HEK293 (cell line): ENCODE results near the gene NEURL2.

Experiments
- CTCF ChIA-PET: fragments of 350-600 bp; formaldehyde crosslinking; extraction: SDS; loops from one replicate; lab custom pipeline; 2021; ENCODE audit warnings: antibody characterized with exemption; lab: Yijun Ruan, JAX
- POLR2A ChIA-PET: fragments of 300-600 bp; formaldehyde crosslinking; extraction: SDS; loops from one replicate; lab custom pipeline; 2020; ENCODE audit warnings: antibody characterized with exemption, inconsistent platforms; lab: Yijun Ruan, JAX
- H3K27ac ChIP-seq: fragments of 200-500 bp; sonication (Bioruptor generic); 2 replicates; pipeline ENCODE4 v1.5.1; 2014; ENCODE audit warnings: low read depth, low read length, control low read depth, inconsistent platforms; ENCODE audit errors: extremely low read depth
- H3K36me3 ChIP-seq, 2 experiments: fragments of 200-500 bp in 1 of 2; sonication (Bioruptor generic) in 1 of 2; 1 replicate in 1 of 2; 2 replicates in 1 of 2; pipeline ENCODE4 v1.5.1; 2014 to 2017; ENCODE audit warnings: inconsistent platforms in 2 of 2, low read length in 2 of 2; ENCODE audit not compliant: control insufficient read depth in 2 of 2, insufficient read depth in 1 of 2
- H3K4me1 ChIP-seq: fragments of 200-500 bp; sonication (Bioruptor generic); 2 replicates; pipeline ENCODE4 v1.5.1; 2014; ENCODE audit warnings: mild to moderate bottlenecking, low read length, inconsistent platforms; ENCODE audit not compliant: control insufficient read depth, insufficient read depth
- H3K4me3 ChIP-seq: 2 replicates; pipeline ENCODE4 v1.5.1; 2011; ENCODE audit warnings: low read depth, mild to moderate bottlenecking, control low read depth, low read length, moderate library complexity
- H3K9me3 ChIP-seq: fragments of 200-500 bp; sonication (Bioruptor generic); 2 replicates; pipeline ENCODE4 v1.5.1; 2014; ENCODE audit warnings: low read depth, low read length, inconsistent platforms; ENCODE audit not compliant: control insufficient read depth, insufficient read depth
- MZF1 ChIP-seq: fragments of 450-650 bp; formaldehyde crosslinking; IDR thresholded peaks from 2 replicates; pipeline ENCODE4 v1.5.1; 2017; ENCODE audit warnings: missing biosample characterization, missing genetic modification characterization, borderline replicate concordance
- SCRT2 ChIP-seq: fragments of 450-650 bp; formaldehyde crosslinking; IDR thresholded peaks from 2 replicates; pipeline ENCODE4 v1.5.1; 2016; ENCODE audit warnings: missing biosample characterization, missing genetic modification characterization
- SP3 ChIP-seq: fragments of 450-650 bp; formaldehyde crosslinking; IDR thresholded peaks from 2 replicates; pipeline ENCODE4 v1.5.1; 2016; ENCODE audit warnings: missing biosample characterization, missing genetic modification characterization
- ZEB2 ChIP-seq: fragments of 450-650 bp; formaldehyde crosslinking; IDR thresholded peaks from 2 replicates; pipeline ENCODE4 v1.5.1; 2016; ENCODE audit warnings: missing biosample characterization, missing genetic modification characterization
- ZFP41 ChIP-seq: fragments of 450-650 bp; formaldehyde crosslinking; IDR thresholded peaks from 2 replicates; pipeline ENCODE4 v1.5.1; 2016; ENCODE audit warnings: missing biosample characterization, missing genetic modification characterization, borderline replicate concordance
- ZIC2 ChIP-seq: fragments of 450-650 bp; formaldehyde crosslinking; IDR thresholded peaks from 2 replicates; pipeline ENCODE4 v1.5.1; 2016; ENCODE audit warnings: missing biosample characterization, missing genetic modification characterization
- ZNF174 ChIP-seq: fragments of 450-650 bp; formaldehyde crosslinking; IDR thresholded peaks from 2 replicates; pipeline ENCODE4 v1.5.0; 2017; ENCODE audit warnings: missing biosample characterization, mild to moderate bottlenecking, missing genetic modification characterization
- ZNF23 ChIP-seq: fragments of 450-650 bp; formaldehyde crosslinking; IDR thresholded peaks from 2 replicates; pipeline ENCODE4 v1.5.1; 2016; ENCODE audit warnings: missing biosample characterization, missing genetic modification characterization, borderline replicate concordance
- ZNF266 ChIP-seq: fragments of 450-650 bp; formaldehyde crosslinking; IDR thresholded peaks from 2 replicates; pipeline ENCODE4 v1.5.1; 2016; ENCODE audit warnings: missing biosample characterization, missing genetic modification characterization, low read depth
- ZNF366 ChIP-seq: fragments of 450-650 bp; formaldehyde crosslinking; conservative IDR thresholded peaks from 2 replicates; pipeline ENCODE4 v1.5.1; 2016; ENCODE audit warnings: missing biosample characterization, missing genetic modification characterization
- ZNF514 ChIP-seq: fragments of 450-650 bp; formaldehyde crosslinking; IDR thresholded peaks from 2 replicates; pipeline ENCODE4 v1.5.1; 2016; ENCODE audit warnings: missing biosample characterization, missing genetic modification characterization
- ZNF548 ChIP-seq: fragments of 450-650 bp; formaldehyde crosslinking; IDR thresholded peaks from 2 replicates; pipeline ENCODE4 v1.5.1; 2016; ENCODE audit warnings: missing biosample characterization, missing genetic modification characterization
- ZNF558 ChIP-seq: fragments of 450-650 bp; formaldehyde crosslinking; IDR thresholded peaks from 2 replicates; pipeline ENCODE4 v1.5.1; 2016; ENCODE audit warnings: missing biosample characterization, missing genetic modification characterization
- TF ChIP-seq, protein P1 (sequence below): fragments of 450-650 bp; formaldehyde crosslinking; IDR thresholded peaks from 2 replicates; pipeline ENCODE4 v1.5.1; 2016; ENCODE audit warnings: missing biosample characterization, missing genetic modification characterization, borderline replicate concordance
- TF ChIP-seq, protein P2 (sequence below): fragments of 450-650 bp; formaldehyde crosslinking; IDR thresholded peaks from 2 replicates; pipeline ENCODE4 v1.5.1; 2016; ENCODE audit warnings: missing biosample characterization, missing genetic modification characterization
- TF ChIP-seq, protein P3 (sequence below): fragments of 450-650 bp; formaldehyde crosslinking; IDR thresholded peaks from 2 replicates; pipeline ENCODE4 v1.5.1; 2017; ENCODE audit warnings: missing biosample characterization, missing genetic modification characterization
- TF ChIP-seq, protein P4 (sequence below): fragments of 450-650 bp; formaldehyde crosslinking; IDR thresholded peaks from 2 replicates; pipeline ENCODE4 v1.5.1; 2016; ENCODE audit warnings: missing biosample characterization, missing genetic modification characterization, low read depth
- TF ChIP-seq, protein P5 (sequence below): fragments of 450-650 bp; formaldehyde crosslinking; IDR thresholded peaks from 2 replicates; pipeline ENCODE4 v1.5.1; 2016; ENCODE audit warnings: missing biosample characterization, missing genetic modification characterization

NEURL2 gene

DNA sequence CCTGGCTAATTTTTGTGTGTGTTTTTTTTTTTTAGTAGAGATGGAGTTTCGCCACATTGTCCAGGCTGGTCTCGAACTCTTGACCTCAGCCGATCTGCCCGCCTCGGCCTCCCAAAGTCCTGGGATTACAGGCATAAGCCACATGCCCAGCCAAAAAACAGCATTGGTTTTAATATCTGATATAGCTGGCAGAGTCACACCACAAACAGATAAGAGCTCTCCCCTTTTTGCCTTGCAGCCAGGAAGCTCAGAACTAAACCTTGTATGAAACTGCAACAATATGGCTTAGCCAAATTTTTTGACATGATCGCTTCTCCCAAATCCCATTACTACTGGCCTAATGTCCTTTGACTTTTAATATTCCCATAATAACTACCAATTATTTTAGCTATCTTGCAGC is 38.7 kb downstream of the NEURL2 start (continued):
- TF ChIP-seq, protein P1, sequence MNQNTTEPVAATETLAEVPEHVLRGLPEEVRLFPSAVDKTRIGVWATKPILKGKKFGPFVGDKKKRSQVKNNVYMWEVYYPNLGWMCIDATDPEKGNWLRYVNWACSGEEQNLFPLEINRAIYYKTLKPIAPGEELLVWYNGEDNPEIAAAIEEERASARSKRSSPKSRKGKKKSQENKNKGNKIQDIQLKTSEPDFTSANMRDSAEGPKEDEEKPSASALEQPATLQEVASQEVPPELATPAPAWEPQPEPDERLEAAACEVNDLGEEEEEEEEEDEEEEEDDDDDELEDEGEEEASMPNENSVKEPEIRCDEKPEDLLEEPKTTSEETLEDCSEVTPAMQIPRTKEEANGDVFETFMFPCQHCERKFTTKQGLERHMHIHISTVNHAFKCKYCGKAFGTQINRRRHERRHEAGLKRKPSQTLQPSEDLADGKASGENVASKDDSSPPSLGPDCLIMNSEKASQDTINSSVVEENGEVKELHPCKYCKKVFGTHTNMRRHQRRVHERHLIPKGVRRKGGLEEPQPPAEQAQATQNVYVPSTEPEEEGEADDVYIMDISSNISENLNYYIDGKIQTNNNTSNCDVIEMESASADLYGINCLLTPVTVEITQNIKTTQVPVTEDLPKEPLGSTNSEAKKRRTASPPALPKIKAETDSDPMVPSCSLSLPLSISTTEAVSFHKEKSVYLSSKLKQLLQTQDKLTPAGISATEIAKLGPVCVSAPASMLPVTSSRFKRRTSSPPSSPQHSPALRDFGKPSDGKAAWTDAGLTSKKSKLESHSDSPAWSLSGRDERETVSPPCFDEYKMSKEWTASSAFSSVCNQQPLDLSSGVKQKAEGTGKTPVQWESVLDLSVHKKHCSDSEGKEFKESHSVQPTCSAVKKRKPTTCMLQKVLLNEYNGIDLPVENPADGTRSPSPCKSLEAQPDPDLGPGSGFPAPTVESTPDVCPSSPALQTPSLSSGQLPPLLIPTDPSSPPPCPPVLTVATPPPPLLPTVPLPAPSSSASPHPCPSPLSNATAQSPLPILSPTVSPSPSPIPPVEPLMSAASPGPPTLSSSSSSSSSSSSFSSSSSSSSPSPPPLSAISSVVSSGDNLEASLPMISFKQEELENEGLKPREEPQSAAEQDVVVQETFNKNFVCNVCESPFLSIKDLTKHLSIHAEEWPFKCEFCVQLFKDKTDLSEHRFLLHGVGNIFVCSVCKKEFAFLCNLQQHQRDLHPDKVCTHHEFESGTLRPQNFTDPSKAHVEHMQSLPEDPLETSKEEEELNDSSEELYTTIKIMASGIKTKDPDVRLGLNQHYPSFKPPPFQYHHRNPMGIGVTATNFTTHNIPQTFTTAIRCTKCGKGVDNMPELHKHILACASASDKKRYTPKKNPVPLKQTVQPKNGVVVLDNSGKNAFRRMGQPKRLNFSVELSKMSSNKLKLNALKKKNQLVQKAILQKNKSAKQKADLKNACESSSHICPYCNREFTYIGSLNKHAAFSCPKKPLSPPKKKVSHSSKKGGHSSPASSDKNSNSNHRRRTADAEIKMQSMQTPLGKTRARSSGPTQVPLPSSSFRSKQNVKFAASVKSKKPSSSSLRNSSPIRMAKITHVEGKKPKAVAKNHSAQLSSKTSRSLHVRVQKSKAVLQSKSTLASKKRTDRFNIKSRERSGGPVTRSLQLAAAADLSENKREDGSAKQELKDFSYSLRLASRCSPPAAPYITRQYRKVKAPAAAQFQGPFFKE (tag by site-specific recombination) = no peak
- no peak for TF ChIP-seq ZNF174

DNA sequence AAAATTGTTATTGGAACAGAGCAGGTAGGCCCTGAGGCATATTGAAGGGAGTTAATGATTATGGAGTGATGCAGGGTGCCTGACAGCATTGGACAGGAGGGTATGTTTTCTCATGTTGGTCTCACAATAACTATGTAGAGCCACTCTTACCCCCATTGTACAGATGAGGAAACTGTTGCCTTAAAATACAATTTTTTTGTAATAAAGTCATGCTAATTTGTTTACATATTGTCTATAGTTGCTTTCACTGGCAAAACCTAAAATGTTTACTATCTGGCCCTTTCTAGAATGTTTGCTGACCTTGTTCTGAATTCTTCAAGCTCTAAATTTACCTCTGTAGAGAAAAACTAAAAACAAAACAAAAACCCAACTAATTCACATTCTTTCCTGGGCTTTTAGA is 39.5 kb downstream of the NEURL2 start:
- Histone ChIP-seq H3K4me1 (no peaks in the 10 kb centered on the region), H3K27ac (no peak overlapping the region), H3K36me3 (peaks cover 0 to 49% of the 10 kb centered on the region in 2 experiments; a peak in 2 of 3 replicates), H3K4me3 (no peak overlapping the region), H3K9me3 (no peaks in the 10 kb centered on the region)
- ChIA-PET POLR2A (no interaction called here), CTCF (interaction anchor here (0.6 kb wide), 2 partner anchors 19 to 119 kb away, joined by 3 to 4 read pairs; no protein-coding TSS in a partner anchor)
- TF ChIP-seq, protein P2, sequence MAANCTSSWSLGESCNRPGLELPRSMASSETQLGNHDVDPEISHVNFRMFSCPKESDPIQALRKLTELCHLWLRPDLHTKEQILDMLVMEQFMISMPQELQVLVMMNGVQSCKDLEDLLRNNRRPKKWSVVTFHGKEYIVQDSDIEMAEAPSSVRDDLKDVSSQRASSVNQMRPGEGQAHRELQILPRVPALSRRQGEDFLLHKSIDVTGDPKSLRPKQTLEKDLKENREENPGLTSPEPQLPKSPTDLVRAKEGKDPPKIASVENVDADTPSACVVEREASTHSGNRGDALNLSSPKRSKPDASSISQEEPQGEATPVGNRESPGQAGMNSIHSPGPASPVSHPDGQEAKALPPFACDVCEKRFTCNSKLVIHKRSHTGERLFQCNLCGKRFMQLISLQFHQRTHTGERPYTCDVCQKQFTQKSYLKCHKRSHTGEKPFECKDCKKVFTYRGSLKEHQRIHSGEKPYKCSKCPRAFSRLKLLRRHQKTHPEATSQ (tag by site-specific recombination) = no peak
- TF ChIP-seq ZEB2 (tag by site-specific recombination) = no peak
- no peak for TF ChIP-seq ZIC2
- TF ChIP-seq ZNF558 (tag by site-specific recombination) = no peak
- TF ChIP-seq MZF1 = no peak
- TF ChIP-seq, protein P3, sequence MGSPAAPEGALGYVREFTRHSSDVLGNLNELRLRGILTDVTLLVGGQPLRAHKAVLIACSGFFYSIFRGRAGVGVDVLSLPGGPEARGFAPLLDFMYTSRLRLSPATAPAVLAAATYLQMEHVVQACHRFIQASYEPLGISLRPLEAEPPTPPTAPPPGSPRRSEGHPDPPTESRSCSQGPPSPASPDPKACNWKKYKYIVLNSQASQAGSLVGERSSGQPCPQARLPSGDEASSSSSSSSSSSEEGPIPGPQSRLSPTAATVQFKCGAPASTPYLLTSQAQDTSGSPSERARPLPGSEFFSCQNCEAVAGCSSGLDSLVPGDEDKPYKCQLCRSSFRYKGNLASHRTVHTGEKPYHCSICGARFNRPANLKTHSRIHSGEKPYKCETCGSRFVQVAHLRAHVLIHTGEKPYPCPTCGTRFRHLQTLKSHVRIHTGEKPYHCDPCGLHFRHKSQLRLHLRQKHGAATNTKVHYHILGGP = no peak
- TF ChIP-seq ZNF23 (tag by site-specific recombination) = no peak
- TF ChIP-seq, protein P4, sequence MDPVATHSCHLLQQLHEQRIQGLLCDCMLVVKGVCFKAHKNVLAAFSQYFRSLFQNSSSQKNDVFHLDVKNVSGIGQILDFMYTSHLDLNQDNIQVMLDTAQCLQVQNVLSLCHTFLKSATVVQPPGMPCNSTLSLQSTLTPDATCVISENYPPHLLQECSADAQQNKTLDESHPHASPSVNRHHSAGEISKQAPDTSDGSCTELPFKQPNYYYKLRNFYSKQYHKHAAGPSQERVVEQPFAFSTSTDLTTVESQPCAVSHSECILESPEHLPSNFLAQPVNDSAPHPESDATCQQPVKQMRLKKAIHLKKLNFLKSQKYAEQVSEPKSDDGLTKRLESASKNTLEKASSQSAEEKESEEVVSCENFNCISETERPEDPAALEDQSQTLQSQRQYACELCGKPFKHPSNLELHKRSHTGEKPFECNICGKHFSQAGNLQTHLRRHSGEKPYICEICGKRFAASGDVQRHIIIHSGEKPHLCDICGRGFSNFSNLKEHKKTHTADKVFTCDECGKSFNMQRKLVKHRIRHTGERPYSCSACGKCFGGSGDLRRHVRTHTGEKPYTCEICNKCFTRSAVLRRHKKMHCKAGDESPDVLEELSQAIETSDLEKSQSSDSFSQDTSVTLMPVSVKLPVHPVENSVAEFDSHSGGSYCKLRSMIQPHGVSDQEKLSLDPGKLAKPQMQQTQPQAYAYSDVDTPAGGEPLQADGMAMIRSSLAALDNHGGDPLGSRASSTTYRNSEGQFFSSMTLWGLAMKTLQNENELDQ (tag by site-specific recombination) = no peak
- no peak for TF ChIP-seq ZNF514 (tag by site-specific recombination)
- TF ChIP-seq, protein P5, sequence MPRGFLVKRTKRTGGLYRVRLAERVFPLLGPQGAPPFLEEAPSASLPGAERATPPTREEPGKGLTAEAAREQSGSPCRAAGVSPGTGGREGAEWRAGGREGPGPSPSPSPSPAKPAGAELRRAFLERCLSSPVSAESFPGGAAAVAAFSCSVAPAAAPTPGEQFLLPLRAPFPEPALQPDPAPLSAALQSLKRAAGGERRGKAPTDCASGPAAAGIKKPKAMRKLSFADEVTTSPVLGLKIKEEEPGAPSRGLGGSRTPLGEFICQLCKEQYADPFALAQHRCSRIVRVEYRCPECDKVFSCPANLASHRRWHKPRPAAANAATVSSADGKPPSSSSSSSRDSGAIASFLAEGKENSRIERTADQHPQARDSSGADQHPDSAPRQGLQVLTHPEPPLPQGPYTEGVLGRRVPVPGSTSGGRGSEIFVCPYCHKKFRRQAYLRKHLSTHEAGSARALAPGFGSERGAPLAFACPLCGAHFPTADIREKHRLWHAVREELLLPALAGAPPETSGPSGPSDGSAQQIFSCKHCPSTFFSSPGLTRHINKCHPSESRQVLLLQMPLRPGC (tag by site-specific recombination) = no peak
- TF ChIP-seq ZNF366 (tag by site-specific recombination) = no peak
- TF ChIP-seq SCRT2 (tag by site-specific recombination) = no peak
- TF ChIP-seq ZNF266 (tag by site-specific recombination) = no peak
- no peak for TF ChIP-seq SP3 (tag by site-specific recombination)
- TF ChIP-seq ZFP41 = no peak
- TF ChIP-seq ZNF548 = no peak
